NCI-H345 treated with DMSO at 0.1 percent for 48 hours (cell line): ENCODE data around the gene ELSPBP1.
"Not testable (repeated sequence)": the region's sequence is repeated elsewhere in the genome, so short reads cannot be mapped to it uniquely, and the experiment has no call there.

Source experiments
- DNase-seq: peaks from one replicate; lab custom pipeline; 2025; ENCODE audit not compliant: unreplicated experiment; lab: John Stamatoyannopoulos, UW

ELSPBP1 gene

DNA sequence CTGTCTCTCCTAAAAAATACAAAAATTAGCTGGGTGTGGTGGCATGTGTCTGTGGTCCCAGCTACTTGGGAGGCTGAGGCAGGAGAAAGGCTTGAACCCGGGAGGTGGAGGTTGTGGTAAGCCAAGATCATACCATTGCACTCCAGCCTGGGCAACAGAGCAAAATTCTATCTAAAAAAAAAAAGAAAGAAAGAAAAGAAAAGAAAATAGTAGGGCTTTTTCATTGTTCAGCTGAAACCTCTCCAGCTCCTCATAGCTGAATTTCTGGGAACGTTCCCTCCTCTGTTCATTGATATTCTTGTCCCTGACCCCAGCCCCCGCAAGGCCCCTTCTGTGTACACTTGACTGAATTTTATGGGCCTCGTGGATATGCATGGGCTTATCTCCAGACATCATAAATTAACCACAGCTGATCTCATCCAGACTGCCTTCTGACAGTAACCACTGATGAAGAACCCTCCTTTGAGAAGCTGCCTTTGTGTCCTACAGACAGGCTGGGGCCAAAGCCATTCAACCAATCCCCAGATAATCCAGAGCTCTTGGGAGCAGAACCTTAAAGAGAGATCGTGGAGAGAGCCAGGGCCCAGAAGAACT, at the start of gene ELSPBP1:
Gene ELSPBP1 (plus strand): TSS at position 424 of the 594 bp plus-strand sequence. CDS start 14,036 bp downstream, outside the sequence.
- DNase-seq = no peak

DNA sequence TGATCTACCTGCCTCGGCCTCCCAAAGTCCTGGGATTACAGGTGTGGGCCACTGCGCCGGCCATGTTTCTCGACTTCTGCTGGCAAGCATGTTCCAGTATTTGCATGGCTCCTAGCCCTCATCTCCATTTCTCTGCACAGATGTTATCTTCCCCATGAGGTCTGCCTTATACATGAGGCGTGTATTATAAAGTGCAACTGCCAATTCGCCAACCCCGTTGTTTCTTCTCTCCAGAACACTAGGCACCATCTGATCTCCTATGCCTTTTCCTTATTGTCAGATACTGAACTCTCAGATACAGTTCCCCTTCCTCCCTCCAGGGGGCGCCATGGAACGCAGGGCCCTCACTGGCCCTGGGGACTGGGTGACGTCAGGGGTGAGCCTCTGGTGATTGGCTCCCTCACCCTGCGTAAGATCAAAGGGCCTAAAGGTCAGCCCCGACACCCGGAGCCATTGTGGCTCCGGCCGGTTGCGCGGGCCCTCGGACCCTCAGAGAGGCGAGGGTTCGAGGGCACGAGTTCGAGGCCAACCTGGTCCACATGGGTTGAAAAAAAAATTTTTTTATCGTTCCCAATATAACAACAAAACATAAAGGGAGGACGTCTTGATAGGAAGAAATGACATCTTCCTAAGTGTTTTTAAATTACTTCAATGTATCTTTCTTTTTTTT, 44.4 kb upstream of the ELSPBP1 start:
- not testable (repeated sequence) for DNase-seq

DNA sequence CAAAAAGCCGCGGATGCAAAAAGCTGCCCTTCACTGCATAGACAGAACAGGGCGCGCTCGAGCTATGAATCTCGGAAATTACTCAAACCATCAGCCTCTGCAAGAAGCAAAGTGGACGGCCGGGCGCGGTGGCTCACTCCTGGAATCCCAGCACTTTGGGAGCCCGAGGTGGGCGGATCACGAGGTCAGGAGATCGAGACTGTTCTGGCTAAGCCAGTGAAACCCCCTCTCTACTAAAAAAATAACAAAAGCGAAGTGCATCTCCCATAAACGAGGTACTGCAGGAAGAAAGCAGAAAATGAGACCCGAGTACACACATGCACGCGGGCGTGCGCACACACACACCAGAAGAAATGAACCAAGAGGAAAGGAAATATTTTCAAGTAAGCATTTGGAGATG, 42.3 kb upstream of the ELSPBP1 start:
- not testable (repeated sequence) for DNase-seq

GRCh38 chr19:47955936-47956335, 38.5 kb upstream of the ELSPBP1 start:
- DNase-seq = not testable (repeated sequence)

- no peak for DNase-seq
Measured at GRCh38 chr19:47973529-47973928, 20.9 kb upstream of the ELSPBP1 start.

- DNase-seq = no peak
Measured at GRCh38 chr19:47991191-47991808, 3.1 kb upstream of the ELSPBP1 start.

DNA sequence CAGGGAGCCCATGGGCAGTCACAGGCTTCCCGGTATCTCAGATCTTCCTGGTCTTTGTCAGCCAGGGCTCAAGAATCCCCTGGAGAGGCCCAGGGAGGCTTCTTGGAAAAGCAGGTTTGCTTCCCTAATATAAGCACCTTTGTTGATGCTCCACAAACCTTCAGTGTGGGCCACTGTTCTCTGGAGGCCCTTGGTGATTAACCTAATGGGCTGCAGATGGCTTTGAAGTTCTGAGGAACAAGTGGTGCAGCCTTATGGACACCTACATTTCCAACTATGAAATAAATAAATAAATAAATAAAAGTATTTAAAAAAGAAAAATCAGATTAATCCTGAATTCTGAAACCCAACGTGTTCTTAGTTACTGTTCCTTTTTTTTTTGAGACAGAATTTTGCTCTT, 2.4 kb upstream of the ELSPBP1 start, which contains the start of gene BSPH1:
Gene BSPH1 (minus strand): TSS at position 101 of the 400 bp plus-strand sequence. CDS start 89 bp downstream, at position 12.
- DNase-seq = no peak

DNA sequence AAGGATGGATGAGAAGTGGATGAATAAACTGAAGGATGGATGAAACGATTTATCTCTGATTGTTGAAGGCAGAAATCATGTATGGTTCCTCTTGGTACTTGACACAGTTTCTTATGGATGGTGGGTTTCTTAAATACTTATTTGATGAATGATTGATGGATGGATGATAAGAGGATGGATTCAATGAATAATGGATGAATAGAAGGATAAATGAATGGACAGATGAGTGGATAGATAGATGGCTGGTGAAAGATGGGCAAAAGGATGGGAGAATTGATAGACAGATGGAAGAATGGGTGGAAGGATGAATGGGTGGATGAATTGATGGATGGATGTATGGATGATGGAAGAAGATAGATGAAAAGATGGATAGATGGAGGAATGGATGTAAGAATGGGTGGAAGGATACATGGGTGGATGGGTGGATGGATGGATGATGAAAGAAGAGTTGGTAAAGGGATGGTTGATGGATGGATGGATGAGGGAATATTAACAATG, 1.8 kb downstream of the ELSPBP1 start:
- no peak for DNase-seq

- DNase-seq = no peak
Measured at GRCh38 chr19:47998800-47999199, 4.4 kb downstream of the ELSPBP1 start.

GRCh38 chr19:48000846-48001245, 6.4 kb downstream of the ELSPBP1 start:
- DNase-seq = no peak

- DNase-seq = no peak
Measured at GRCh38 chr19:48004236-48004635, 9.8 kb downstream of the ELSPBP1 start.

DNA sequence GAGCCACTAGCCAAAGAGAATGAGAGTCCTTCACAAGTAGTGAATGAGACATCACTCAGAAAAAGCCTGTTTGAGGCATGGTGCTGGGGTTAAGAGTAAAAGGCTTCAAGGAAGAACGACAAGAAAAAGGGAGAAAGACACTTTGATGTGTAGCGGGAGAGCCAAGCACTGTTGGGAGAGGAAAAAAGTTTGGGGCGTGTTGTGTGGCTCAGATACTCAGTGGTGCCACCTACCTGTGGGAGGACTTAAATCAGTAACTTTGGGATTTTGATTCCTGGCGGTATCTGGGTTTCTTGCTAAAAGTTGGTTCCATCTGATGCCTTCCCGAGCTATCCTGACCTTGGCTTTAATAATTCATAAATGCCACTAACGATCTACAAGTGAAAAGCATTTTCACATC, 12.3 kb downstream of the ELSPBP1 start:
- no peak for DNase-seq

GRCh38 chr19:48010932-48011758, 16.7 kb downstream of the ELSPBP1 start:
- DNase-seq = no peak

- no peak for DNase-seq
Measured at GRCh38 chr19:48020686-48021085, 26.3 kb downstream of the ELSPBP1 start.

DNA sequence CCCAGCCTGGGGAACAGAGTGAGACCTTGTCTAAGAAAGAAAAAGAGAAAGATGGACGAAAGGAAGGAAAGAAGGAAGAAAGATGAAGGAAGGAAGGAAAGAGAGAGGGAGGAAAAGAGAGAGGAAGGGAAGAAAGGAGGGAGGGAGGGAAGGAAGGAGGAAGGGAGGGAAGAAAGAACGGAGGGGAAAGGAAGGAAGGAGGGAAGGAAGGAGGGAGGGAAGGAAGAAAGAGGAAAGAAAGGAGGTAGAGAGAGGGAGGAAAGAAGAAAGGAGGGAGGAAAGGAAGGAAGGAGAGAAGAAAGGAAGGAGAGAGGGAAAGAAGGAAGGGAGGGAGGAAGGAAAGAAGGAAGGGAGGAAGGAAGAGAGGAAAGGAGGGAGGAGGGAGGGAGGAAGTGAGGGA, 28.6 kb downstream of the ELSPBP1 start:
- DNase-seq = no peak

- no peak for DNase-seq
Measured at GRCh38 chr19:48023518-48023917, 29.1 kb downstream of the ELSPBP1 start.

GRCh38 chr19:48025480-48025879, 31.0 kb downstream of the ELSPBP1 start:
- DNase-seq = no peak

- DNase-seq = no peak
Measured at GRCh38 chr19:48029431-48029830, 35.0 kb downstream of the ELSPBP1 start.

DNA sequence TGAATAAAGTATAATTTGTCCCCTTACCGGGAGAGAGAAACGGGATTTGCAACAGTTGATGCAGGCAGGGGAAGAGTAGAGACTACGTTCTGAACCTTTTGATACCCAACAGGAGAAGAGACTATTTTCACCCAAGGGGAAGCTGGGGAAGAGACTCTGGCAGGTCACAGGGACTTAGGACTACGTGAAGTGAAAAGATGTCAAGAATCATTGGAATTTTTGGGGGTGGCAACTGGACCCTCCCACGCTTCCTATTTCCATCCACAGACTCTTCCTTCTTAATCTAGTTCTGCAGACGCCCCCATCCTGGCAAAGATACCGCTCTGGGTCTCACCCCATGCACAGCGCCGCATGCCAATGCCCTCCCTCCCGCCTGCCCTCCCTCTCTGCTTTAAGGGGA, 35.6 kb downstream of the ELSPBP1 start:
- DNase-seq = no peak

- DNase-seq = no peak
Measured at GRCh38 chr19:48033604-48034003, 39.2 kb downstream of the ELSPBP1 start.

DNA sequence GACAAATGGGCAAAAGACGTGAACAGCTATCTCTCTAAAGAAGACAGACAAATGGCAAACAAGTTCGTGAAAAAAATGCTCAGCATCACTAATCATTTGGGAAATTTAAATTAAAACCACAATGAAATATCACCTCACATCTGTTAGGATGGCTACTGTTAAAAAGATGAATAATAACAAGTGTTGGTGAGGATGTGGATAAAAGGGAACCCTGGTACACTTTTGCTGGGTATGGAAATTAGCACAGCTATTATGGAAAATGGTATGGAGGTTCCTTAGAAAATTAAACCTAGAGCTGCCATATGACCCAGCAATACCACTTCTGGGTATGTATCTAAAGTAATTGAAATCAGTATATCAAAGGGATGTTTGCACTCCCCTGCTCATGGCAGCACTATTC, 42.3 kb downstream of the ELSPBP1 start:
- DNase-seq = no peak
